ENCODE data around the gene RALGAPA1.

GRCh38 chr14:35571598-35571997, 237.5 kb downstream of the RALGAPA1 start:
- TF ChIP-seq CTCF (optimal IDR thresholded peaks at IDR 0.05 in 1 of 3, IDR thresholded peaks at IDR 0.05 in 1 of 3, conservative IDR thresholded peaks at IDR 0.05 in 1 of 3; ENCODE audit: extremely low read depth in 1 of 3, insufficient read depth in 2 of 3, low read length in 3 of 3), result no peak
- TF ChIP-seq EZH2 (IDR thresholded peaks at IDR 0.05; ENCODE audit: low read length), result no peak
